ENCODE results near the gene SLC25A22.

The SLC25A22 gene

GRCh38 chr11:773425-773824 lies 24.7 kb downstream of the SLC25A22 start:
- H3K4me1 Mint-ChIP-seq (ENCODE audit: low read depth): peaks cover 21% of the 10 kb centered on the region
- no peaks in the 10 kb centered on the region for H3K9me3 Mint-ChIP-seq
- no peak overlapping the region for H3K27ac Mint-ChIP-seq
- no peak overlapping the region for H3K4me3 Mint-ChIP-seq
- no peaks in the 10 kb centered on the region for H3K27me3 Mint-ChIP-seq
- no peak for DNase-seq
- H3K36me3 Mint-ChIP-seq (ENCODE audit: low read depth): peaks cover 64% of the 10 kb centered on the region

GRCh38 chr11:772429-773390 lies 25.4 kb downstream of the SLC25A22 start:
- Mint-ChIP-seq H3K36me3 (ENCODE audit: low read depth) (peaks cover 68% of the 10 kb centered on the region), H3K27ac (no peak overlapping the region), H3K4me3 (no peak overlapping the region), H3K4me1 (ENCODE audit: low read depth) (peaks cover 21% of the 10 kb centered on the region), H3K9me3 (no peaks in the 10 kb centered on the region), H3K27me3 (no peaks in the 10 kb centered on the region)
- DNase-seq: no peak

GRCh38 chr11:771617-772204 lies 26.4 kb downstream of the SLC25A22 start:
- DNase-seq: no peak
- Mint-ChIP-seq H3K27ac (no peak overlapping the region), H3K4me3 (no peak overlapping the region), H3K36me3 (ENCODE audit: low read depth) (peaks cover 78% of the 10 kb centered on the region), H3K4me1 (ENCODE audit: low read depth) (peaks cover 30% of the 10 kb centered on the region), H3K27me3 (no peaks in the 10 kb centered on the region), H3K9me3 (no peaks in the 10 kb centered on the region)

GRCh38 chr11:770642-771616 lies 27.2 kb downstream of the SLC25A22 start:
- Mint-ChIP-seq H3K4me1 (ENCODE audit: low read depth) (peaks cover 30% of the 10 kb centered on the region), H3K27me3 (no peaks in the 10 kb centered on the region), H3K9me3 (no peaks in the 10 kb centered on the region), H3K4me3 (no peak overlapping the region), H3K36me3 (ENCODE audit: low read depth) (peaks cover 81% of the 10 kb centered on the region), H3K27ac (no peak overlapping the region)
- no peak for DNase-seq

GRCh38 chr11:769887-770641 lies 28.0 kb downstream of the SLC25A22 start:
- DNase-seq: no peak
- no peak overlapping the region for H3K4me3 Mint-ChIP-seq
- H3K9me3 Mint-ChIP-seq: no peaks in the 10 kb centered on the region
- H3K27me3 Mint-ChIP-seq: no peaks in the 10 kb centered on the region
- H3K36me3 Mint-ChIP-seq (ENCODE audit: low read depth): peaks cover 84% of the 10 kb centered on the region
- peak overlapping the region; percentile 6 for H3K27ac Mint-ChIP-seq
- peaks cover 22% of the 10 kb centered on the region for H3K4me1 Mint-ChIP-seq (ENCODE audit: low read depth)

GRCh38 chr11:767238-767637 lies 30.8 kb downstream of the SLC25A22 start:
- peaks cover 16% of the 10 kb centered on the region for H3K4me1 Mint-ChIP-seq (ENCODE audit: low read depth)
- H3K4me3 Mint-ChIP-seq: no peak overlapping the region
- H3K36me3 Mint-ChIP-seq (ENCODE audit: low read depth): peaks cover 87% of the 10 kb centered on the region
- H3K27ac Mint-ChIP-seq: peak overlapping the region; percentile 69
- no peaks in the 10 kb centered on the region for H3K9me3 Mint-ChIP-seq
- DNase-seq: no peak
- H3K27me3 Mint-ChIP-seq: no peaks in the 10 kb centered on the region

- Mint-ChIP-seq H3K36me3 (ENCODE audit: low read depth) (peaks cover 90% of the 10 kb centered on the region), H3K4me1 (ENCODE audit: low read depth) (peaks cover 16% of the 10 kb centered on the region), H3K9me3 (no peaks in the 10 kb centered on the region), H3K4me3 (no peak overlapping the region), H3K27me3 (no peaks in the 10 kb centered on the region), H3K27ac (peak overlapping the region; percentile 69)
- no peak for DNase-seq
Observed at GRCh38 chr11:766936-767210, 31.2 kb downstream of the SLC25A22 start.

GRCh38 chr11:766106-766935 lies 31.8 kb downstream of the SLC25A22 start:
- Mint-ChIP-seq H3K9me3 (no peaks in the 10 kb centered on the region), H3K27ac (peak overlapping the region; percentile 67), H3K4me1 (ENCODE audit: low read depth) (peaks cover 16% of the 10 kb centered on the region), H3K27me3 (no peaks in the 10 kb centered on the region), H3K36me3 (ENCODE audit: low read depth) (peaks cover 90% of the 10 kb centered on the region), H3K4me3 (no peak overlapping the region)
- no peak for DNase-seq

- Mint-ChIP-seq H3K36me3 (ENCODE audit: low read depth) (peaks cover 90% of the 10 kb centered on the region), H3K27me3 (no peaks in the 10 kb centered on the region), H3K9me3 (no peaks in the 10 kb centered on the region), H3K27ac (peak overlapping the region; percentile 67), H3K4me3 (no peak overlapping the region), H3K4me1 (ENCODE audit: low read depth) (peaks cover 16% of the 10 kb centered on the region)
- no peak for DNase-seq
Observed at GRCh38 chr11:765802-766091, 32.3 kb downstream of the SLC25A22 start.

- peaks cover 89% of the 10 kb centered on the region for H3K36me3 Mint-ChIP-seq (ENCODE audit: low read depth)
- no peaks in the 10 kb centered on the region for H3K9me3 Mint-ChIP-seq
- H3K27ac Mint-ChIP-seq: peak overlapping the region; percentile 72
- peak; percentile 74 for DNase-seq
- H3K4me1 Mint-ChIP-seq (ENCODE audit: low read depth): peaks cover 17% of the 10 kb centered on the region
- no peaks in the 10 kb centered on the region for H3K27me3 Mint-ChIP-seq
- H3K4me3 Mint-ChIP-seq: no peak overlapping the region
Observed at GRCh38 chr11:765025-765801, 32.9 kb downstream of the SLC25A22 start.

- no peaks in the 10 kb centered on the region for H3K27me3 Mint-ChIP-seq
Observed at GRCh38 chr11:764322-765024, 33.6 kb downstream of the SLC25A22 start.

GRCh38 chr11:763549-764321 lies 34.3 kb downstream of the SLC25A22 start:
- peak overlapping the region; percentile 72 for H3K27ac Mint-ChIP-seq

More at GRCh38 chr11:764322-765024, 33.6 kb downstream of the SLC25A22 start:
- no peak for DNase-seq
- Mint-ChIP-seq H3K4me1 (ENCODE audit: low read depth) (peaks cover 22% of the 10 kb centered on the region), H3K4me3 (no peak overlapping the region), H3K36me3 (ENCODE audit: low read depth) (peaks cover 89% of the 10 kb centered on the region), H3K9me3 (no peaks in the 10 kb centered on the region), H3K27ac (peak overlapping the region; percentile 72)

More at GRCh38 chr11:763549-764321, 34.3 kb downstream of the SLC25A22 start:
- DNase-seq: no peak
- Mint-ChIP-seq H3K27me3 (no peaks in the 10 kb centered on the region), H3K36me3 (ENCODE audit: low read depth) (peaks cover 90% of the 10 kb centered on the region), H3K4me1 (ENCODE audit: low read depth) (peaks cover 22% of the 10 kb centered on the region), H3K4me3 (no peak overlapping the region), H3K9me3 (no peaks in the 10 kb centered on the region)

Measured in activated T-cell treated with anti-CD3 and anti-CD28 coated beads, Interleukin-2, amount 50 U/mL, for 24 hours (primary cell).